Superior temporal gyrus (tissue), 1 donor: ENCODE results near the gene SLC16A7.
"Not testable (repeated sequence)": the region's sequence is repeated elsewhere in the genome, so short reads cannot be mapped to it uniquely, and the experiment has no call there.

Experiments used
- DNase-seq: peaks from one replicate; pipeline ENCODE4 v3.0.0-alpha.2; 2016; ENCODE audit errors: extremely low spot score

Gene SLC16A7

GRCh38 chr12:59595883-59596540 is at the start of gene SLC16A7:
Gene SLC16A7 (plus strand): TSS chr12:59596029. CDS start chr12:59704802, 108,773 bp downstream.
- no peak for DNase-seq

DNA sequence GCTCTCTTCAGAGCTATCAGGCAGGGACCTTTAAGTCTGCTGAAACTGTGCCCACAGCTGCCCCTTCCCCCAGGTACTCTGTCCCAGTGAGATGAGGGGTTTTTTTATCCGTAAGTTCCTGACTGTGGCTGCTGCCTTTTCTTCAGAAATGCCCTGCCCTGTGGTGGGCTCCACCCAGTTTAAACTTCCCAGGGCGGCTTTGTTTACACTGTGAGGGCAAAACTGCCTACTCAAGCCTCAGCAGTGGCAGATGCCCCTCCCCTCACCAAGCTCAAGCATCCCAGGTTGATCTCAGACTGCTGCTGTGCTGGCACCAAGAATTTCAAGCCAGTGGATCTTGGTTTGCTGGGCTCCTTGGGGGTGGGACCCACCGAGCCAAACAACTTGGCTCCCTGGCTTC is 46.9 kb upstream of the SLC16A7 start:
- DNase-seq, result no peak

DNA sequence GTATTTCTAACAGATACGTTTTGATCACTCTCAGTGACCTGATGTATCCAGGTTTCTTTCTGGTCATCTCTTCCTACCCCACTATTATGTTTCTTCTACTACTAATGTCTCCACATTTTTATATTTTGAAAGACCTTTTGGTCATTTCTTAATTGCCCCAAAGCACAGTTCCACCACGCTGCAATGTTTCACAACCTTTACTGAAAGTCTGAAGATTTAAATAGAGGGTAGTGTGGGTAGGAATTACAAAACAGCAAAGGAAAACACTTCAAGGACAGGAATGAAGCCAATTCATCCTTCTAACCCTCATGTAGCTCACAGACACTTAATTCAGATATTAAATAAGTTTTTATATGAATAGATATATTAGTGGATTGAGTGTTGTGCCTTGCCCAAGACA is 36.1 kb upstream of the SLC16A7 start:
- DNase-seq, result no peak

DNA sequence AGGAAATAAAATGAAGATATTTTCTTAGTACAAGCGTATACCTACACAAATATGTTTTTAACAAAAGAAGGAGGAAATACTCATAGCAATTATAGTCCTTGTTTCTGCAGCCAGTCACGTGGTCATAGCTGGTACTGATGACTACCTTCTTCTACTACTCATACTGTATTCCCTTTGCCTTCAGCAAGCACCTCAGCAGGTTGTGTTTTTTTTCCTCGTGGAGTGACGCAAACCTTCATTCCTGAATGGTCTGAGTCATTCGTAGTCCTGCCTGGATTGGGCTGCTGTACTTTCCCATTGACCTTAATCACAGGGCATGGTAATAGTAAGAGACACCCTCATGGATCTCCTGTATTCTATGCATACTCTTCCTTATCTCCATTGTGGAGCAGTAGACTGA is 25.7 kb upstream of the SLC16A7 start:
- DNase-seq, result no peak

GRCh38 chr12:59574406-59574805 is 21.4 kb upstream of the SLC16A7 start:
- no peak for DNase-seq

DNA sequence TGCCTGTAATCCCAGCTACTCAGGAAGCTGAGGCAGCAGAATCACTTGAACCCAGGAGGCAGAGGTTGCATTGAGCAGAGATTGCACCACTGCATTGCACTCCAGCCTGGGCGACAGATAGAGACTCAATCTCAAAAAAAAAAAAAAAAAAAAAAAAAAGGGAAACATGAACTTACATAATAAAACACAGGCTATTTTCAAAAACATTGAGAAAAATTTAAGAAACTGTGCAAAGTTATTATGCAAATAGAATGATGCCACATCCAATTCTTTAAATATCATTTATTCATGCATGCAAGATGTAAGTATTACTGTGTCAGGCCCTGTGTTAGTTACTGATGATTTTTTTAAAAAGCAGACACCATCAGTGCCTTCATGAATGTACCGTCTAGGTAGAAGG is 20.0 kb upstream of the SLC16A7 start:
- no peak for DNase-seq

DNA sequence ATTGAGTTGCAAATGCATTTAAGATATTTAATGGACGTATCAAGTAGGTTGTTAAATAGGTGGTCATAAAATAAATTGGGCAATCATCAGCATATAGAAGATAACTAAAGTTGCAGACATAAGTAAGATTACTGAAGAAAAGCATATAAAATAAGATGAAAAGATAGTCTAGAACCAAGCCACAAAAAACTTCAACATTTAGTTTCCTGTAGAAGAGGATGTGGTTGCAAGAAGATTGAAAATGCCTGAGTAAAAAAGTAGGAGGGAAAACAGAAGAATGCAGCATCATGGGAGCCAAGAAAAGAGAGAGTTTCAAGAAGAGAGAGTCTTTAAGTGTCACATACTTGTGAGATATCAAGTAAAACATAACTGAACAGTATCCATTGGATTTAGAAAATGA is 17.6 kb upstream of the SLC16A7 start:
- no peak for DNase-seq

DNA sequence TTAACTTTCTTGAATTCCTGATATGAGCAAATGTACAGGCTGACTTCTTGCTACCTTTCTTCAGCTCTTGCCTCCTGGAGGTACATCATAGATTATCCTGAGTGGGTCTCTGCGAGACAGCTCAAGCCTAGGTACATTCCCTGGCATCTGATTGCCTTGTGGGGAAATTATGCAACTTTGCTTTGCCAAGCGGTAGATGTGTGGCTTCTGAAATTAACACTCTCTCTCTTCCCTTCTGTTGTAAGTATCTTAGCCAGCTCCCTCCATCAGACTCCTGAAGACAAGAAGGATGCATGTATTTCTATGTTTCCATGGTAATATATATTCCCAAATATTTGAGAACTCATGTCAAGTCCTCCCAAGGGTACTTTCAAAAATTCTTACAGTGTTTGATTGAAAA is 16.2 kb upstream of the SLC16A7 start:
- DNase-seq, result peak; percentile 51

DNA sequence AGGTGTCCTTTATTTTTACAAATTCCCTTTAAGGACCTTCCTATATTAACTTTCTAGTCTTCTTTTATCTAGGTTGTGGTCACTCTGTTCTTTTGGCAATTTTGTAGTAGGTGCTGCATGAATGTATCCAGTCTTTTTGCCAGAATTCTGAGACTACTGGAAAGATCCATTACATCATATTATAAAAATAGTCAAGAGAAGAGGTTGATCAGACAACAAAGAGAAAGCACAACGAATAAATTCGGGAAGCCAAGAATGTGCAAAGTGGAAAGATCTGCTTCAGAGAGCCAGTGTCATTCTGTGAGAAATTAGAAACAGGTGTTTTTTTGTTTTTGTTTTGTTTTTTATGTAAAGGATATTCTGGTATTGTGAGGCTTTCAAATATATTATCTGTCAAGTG is 15.8 kb upstream of the SLC16A7 start:
- peak; percentile 43 for DNase-seq

GRCh38 chr12:59583003-59583712 is 12.7 kb upstream of the SLC16A7 start:
- no peak for DNase-seq

DNA sequence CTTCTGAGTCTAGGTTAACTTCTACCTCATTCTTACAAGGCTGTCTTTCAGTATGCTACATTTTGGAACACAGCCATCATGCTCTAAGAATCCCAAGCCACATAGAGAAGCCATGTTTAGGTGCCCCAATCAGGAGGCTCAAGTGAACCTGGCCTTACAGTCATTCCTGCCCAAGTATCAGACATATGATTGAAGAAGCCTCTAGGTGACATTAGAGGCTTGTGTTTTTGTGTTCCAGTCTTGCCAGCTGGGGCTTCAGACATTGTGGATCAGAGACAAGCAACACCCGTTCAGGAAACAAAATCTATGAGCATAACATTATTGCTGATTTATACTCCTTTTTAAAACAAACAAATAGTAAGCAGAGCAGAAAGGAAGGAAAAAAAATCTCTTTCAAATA is 8.1 kb upstream of the SLC16A7 start:
- DNase-seq, result no peak

GRCh38 chr12:59593761-59594160 is 2.1 kb upstream of the SLC16A7 start:
- no peak for DNase-seq

DNA sequence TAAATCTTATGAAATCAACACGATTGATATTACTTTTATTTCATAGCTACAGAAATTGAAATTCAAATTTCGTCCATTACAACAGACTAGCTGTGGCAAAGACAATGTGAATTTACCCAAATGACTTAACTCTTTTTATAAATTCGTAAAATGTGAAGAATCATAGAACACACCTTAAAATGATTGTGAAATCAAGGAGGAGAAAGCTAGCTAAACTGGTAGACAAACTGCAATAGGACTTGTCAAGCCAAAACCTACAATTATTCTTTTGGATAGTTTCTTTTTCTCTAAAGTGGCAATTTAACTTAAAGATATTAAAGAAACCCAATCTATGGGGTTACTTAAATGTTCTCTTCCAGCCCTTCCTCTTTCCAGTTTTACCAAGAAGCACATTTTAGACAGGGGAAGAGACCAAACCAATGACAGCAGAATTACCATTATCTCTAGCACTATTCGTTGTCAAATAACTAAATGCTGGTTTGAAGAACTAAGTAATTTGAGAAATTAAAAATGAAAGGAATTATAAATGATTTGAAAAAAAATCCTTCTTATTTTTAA is 807 bp upstream of the SLC16A7 start:
- DNase-seq, result no peak

DNA sequence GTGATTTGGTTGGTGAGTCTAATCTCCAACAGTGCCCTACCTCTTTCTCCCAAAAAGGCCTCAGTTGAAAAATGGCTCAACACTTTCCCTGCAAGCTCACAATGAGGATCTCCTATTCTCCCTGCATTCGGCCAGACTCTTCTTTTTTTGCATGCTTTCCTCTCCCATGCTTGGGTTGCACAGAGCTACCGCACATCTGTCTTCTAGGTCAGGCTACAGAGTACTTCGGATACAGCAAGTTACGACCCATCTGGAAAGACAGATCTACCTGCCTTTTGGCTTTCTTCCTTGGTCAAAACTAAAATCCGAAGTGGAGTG is 305 bp upstream of the SLC16A7 start:
- DNase-seq, result peak; percentile 88

DNA sequence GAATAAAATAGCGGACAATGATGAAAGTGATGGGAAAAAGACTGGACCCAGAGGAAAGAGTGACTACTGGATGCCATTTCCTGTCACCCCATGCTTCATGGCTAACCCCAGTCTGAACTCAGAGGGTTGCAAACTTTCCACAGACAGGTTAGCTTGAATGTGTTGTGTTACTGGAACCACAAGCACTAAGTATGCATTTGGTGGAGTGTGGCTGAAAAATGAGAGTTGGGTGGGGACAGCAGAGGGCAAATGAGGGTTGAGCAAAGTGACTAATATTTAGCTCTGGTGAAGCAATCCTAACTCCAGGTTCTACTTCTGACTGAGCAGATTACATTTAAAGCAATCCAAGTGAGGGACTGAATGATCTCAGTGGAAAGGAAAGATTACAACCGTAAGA is 1.6 kb downstream of the SLC16A7 start:
- peak; percentile 68 for DNase-seq

DNA sequence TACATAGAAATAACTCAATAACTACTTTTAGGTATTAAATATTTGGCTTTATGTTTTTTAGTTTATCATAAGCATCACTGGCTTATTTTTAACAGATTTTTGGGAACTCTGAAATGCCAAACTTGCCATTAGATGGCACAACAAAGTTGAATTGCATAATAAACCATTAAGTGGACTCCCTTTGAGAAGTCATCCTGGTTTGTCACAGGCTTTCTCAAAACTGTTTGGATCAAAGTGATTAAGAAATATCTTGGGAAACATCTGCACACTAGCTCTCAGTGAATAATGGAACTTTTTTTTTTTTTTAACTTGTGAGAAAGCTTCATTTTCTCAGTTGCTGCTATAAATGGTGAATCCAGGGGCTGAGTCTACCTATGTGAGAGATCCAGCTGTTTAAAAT is 4.3 kb downstream of the SLC16A7 start:
- no peak for DNase-seq

DNA sequence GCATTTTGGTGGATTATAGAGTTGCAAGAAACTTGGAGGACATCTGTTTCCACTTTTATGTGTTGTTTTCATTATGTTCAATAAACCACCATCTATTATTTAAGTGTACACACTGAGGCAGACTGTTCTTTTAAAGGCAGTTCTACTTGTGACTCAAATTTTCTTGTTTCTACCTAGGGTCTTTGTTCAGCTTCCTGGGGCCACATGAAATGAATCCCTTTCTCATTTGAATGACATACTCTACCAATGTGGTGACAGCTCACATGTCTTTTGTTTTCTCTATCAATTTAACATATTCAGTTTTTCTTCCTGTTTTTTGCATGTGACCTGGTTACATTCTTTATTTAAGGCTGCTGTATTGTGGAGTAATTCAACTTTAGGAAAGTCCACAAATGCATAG is 7.9 kb downstream of the SLC16A7 start:
- DNase-seq, result no peak

DNA sequence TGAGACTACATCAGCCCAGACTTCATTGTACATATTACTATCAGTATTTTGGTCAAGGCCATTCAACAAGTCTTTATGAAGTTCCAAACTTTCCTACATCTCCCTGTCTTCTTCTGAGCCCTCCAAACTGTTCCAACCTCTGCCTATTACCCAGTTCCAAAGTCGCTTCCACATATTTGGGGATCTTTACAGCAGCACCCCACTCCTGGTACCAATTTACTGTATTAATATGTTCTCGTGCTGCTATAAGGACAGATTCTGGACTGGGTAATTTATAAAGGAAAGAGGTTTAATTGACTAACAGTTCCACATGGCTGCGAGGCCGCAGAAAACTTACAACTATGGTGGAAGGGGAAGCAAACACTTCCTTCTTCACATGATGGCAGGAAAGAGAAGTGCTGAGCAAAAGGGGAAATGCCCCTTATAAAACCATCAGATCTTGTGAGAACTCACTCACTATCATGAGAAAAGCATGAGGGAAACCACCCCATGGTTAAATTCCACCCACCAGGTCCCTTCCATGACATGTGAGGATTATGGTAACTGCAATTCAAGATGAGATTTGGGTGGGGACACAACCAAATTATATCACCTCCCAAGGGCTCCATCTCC is 17.1 kb downstream of the SLC16A7 start:
- not testable (repeated sequence) for DNase-seq

- DNase-seq, result no peak
These were observed 19.8 kb downstream of the SLC16A7 start for GRCh38 chr12:59615392-59616165.

GRCh38 chr12:59619461-59620240 is 23.8 kb downstream of the SLC16A7 start:
- DNase-seq, result peak; percentile 43

DNA sequence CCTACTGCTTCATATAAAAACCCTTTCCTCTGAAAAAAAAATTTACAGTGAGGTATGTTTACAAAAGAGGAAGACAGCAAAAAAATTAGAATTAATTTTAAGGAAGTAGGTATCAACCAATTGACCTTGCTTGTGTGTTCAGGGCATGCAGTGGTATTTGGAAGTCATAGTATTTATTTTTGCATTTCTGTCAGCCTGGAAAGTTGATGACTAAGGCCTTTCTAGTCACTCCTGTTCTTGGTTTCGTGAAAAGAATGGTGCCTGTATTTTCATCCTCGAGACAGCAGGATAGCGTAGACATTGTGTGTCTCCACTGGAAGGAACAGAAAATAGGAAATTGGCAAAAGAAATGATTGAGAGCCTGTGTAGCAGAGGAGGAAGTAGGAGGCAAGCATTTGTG is 24.5 kb downstream of the SLC16A7 start:
- DNase-seq, result peak; percentile 52
